GM21528 (cell line): Measurements from ENCODE around the gene FGFR1OP2.
A peak's percentile ranks its signal among the peaks of the same experiment; 100 is the strongest.
"Not testable (repeated sequence)": the region's sequence is repeated elsewhere in the genome, so short reads cannot be mapped to it uniquely, and the experiment has no call there.

Experiments
- ATAC-seq: cut with Tn5 transposase; IDR thresholded peaks from one replicate; pipeline ENCODE4 v1.9.1; 2021; ENCODE audit warnings: mild to moderate bottlenecking, moderate library complexity; ENCODE audit not compliant: unreplicated experiment, low FRiP score

The FGFR1OP2 gene

GRCh38 chr12:26937863-26938700 is at the start of gene FGFR1OP2, which contains the start of gene INTS13:
Gene FGFR1OP2, plus strand, starts transcription at chr12:26938470. Its CDS starts 15,689 bp downstream, at chr12:26954159.
Gene INTS13, minus strand, starts transcription at chr12:26937981. Its CDS starts 1,178 bp downstream, at chr12:26936803.
- peak; percentile 88 for ATAC-seq

- no peak for ATAC-seq
These were observed 47.5 kb upstream of the FGFR1OP2 start for GRCh38 chr12:26890784-26891183.

GRCh38 chr12:26891704-26892103 is 46.6 kb upstream of the FGFR1OP2 start:
- no peak for ATAC-seq

- ATAC-seq = no peak
These were observed 42.6 kb upstream of the FGFR1OP2 start for GRCh38 chr12:26895672-26896071.

GRCh38 chr12:26896913-26897312 is 41.4 kb upstream of the FGFR1OP2 start:
- ATAC-seq = no peak

- ATAC-seq = not testable (repeated sequence)
These were observed 34.9 kb upstream of the FGFR1OP2 start for GRCh38 chr12:26903396-26903795.

GRCh38 chr12:26906024-26906423 is 32.2 kb upstream of the FGFR1OP2 start:
- no peak for ATAC-seq

- no peak for ATAC-seq
These were observed 31.6 kb upstream of the FGFR1OP2 start for GRCh38 chr12:26906704-26907103.

GRCh38 chr12:26918321-26919215 is 19.7 kb upstream of the FGFR1OP2 start:
- ATAC-seq = no peak

- ATAC-seq = no peak
These were observed 19.1 kb upstream of the FGFR1OP2 start for GRCh38 chr12:26919216-26919555.

GRCh38 chr12:26921886-26922285 is 16.4 kb upstream of the FGFR1OP2 start:
- ATAC-seq = no peak

GRCh38 chr12:26928661-26929060 is 9.6 kb upstream of the FGFR1OP2 start:
- no peak for ATAC-seq

- no peak for ATAC-seq
These were observed 8.7 kb upstream of the FGFR1OP2 start for GRCh38 chr12:26929590-26929989.

GRCh38 chr12:26935636-26936378 is 2.5 kb upstream of the FGFR1OP2 start:
- ATAC-seq = no peak

- ATAC-seq = no peak
These were observed 1.5 kb upstream of the FGFR1OP2 start for GRCh38 chr12:26936559-26937442.

GRCh38 chr12:26937443-26937862 is 817 bp upstream of the FGFR1OP2 start:
- no peak for ATAC-seq

GRCh38 chr12:26938701-26939062 is 412 bp downstream of the FGFR1OP2 start:
- peak; percentile 21 for ATAC-seq

- ATAC-seq = no peak
These were observed 1.0 kb downstream of the FGFR1OP2 start for GRCh38 chr12:26939192-26939832.

- no peak for ATAC-seq
These were observed 1.7 kb downstream of the FGFR1OP2 start for GRCh38 chr12:26939953-26940352.
